Stimulated activated naive CD8-positive, alpha-beta T cell treated with anti-CD3 and anti-CD28 coated beads, Interleukin-15, amount 100 ng/mL, for 72 hours (primary cell): Measurements from ENCODE around the gene SART3.
"Not testable (repeated sequence)": the region's sequence is repeated elsewhere in the genome, so short reads cannot be mapped to it uniquely, and the experiment has no call there.

ENCODE experiments used
- ATAC-seq: fragments of 150-1000 bp; cut with Tn5 transposase; 2 replicates; pipeline ENCODE4 v1.10.0; 2021; ENCODE audit warnings: mild to moderate bottlenecking, moderate library complexity
- DNase-seq, 2 donors: peaks; one replicate each; pipeline ENCODE4 v3.0.0; 2021 to 2022
- H3K27ac Mint-ChIP-seq, 2 donors: one replicate each; pipeline ENCODE4 v1.8.0; 2022; ENCODE audit warnings: mild to moderate bottlenecking in 2 of 2, mixed read lengths in 2 of 2, moderate library complexity in 2 of 2
- H3K27me3 Mint-ChIP-seq: one replicate; pipeline ENCODE4 v1.8.0; 2022; ENCODE audit warnings: mixed read lengths
- H3K4me1 Mint-ChIP-seq: one replicate; pipeline ENCODE4 v1.8.0; 2022; ENCODE audit warnings: mild to moderate bottlenecking, mixed read lengths
- H3K4me3 Mint-ChIP-seq, 2 donors: one replicate each; pipeline ENCODE4 v1.8.0; 2022; ENCODE audit warnings: mild to moderate bottlenecking in 2 of 2, mixed read lengths in 2 of 2, moderate library complexity in 1 of 2
- H3K9me3 Mint-ChIP-seq, 2 donors: one replicate each; pipeline ENCODE4 v1.8.0; 2022; ENCODE audit warnings: mixed read lengths in 2 of 2

The SART3 gene

GRCh38 chr12:108563136-108563803, 2.3 kb upstream of the SART3 start:
- Mint-ChIP-seq H3K9me3 (no peaks in the 10 kb centered on the region), H3K27ac (peak overlapping the region; percentile 96 to 97), H3K4me1 (peaks cover 48% of the 10 kb centered on the region), H3K4me3 (peak overlapping the region; percentile 99 to 100), H3K27me3 (no peaks in the 10 kb centered on the region)
- DNase-seq = peak; percentile 82 to 91
- ATAC-seq = peak; percentile 72

- Mint-ChIP-seq H3K4me1 (peaks cover 48% of the 10 kb centered on the region), H3K9me3 (no peaks in the 10 kb centered on the region), H3K27ac (peak within 1 kb of the TSS; percentile 100), H3K4me3 (peak within 1 kb of the TSS; percentile 99 to 100), H3K27me3 (no peaks in the 10 kb centered on the region)
- DNase-seq (peak; percentile 99), ATAC-seq (peak; percentile 66)
These were observed 1.6 kb upstream of the SART3 start, which contains the start of gene ISCU for GRCh38 chr12:108562348-108563135. ISCU (plus strand) TSS chr12:108562596; CDS start chr12:108562623, 27 bp downstream.

- ATAC-seq (peak; percentile 0), DNase-seq (no peak)
- peak overlapping the region; percentile 100 for H3K27ac Mint-ChIP-seq
- H3K4me3 Mint-ChIP-seq = peak overlapping the region; percentile 99 to 100
- H3K27me3 Mint-ChIP-seq = no peaks in the 10 kb centered on the region
- peaks cover 47% of the 10 kb centered on the region for H3K4me1 Mint-ChIP-seq
- H3K9me3 Mint-ChIP-seq = no peaks in the 10 kb centered on the region
These were observed 927 bp upstream of the SART3 start for GRCh38 chr12:108561852-108562347.

- DNase-seq = no peak
- Mint-ChIP-seq H3K4me3 (peak overlapping the region; percentile 99 to 100), H3K27ac (peak overlapping the region; percentile 100), H3K9me3 (no peaks in the 10 kb centered on the region), H3K27me3 (no peaks in the 10 kb centered on the region), H3K4me1 (peaks cover 47% of the 10 kb centered on the region)
- no peak for ATAC-seq
These were observed 652 bp downstream of the SART3 start for GRCh38 chr12:108560321-108560721.

GRCh38 chr12:108559748-108560147, 1.2 kb downstream of the SART3 start:
- DNase-seq (peak in 1 of 2 donors; percentile 20), ATAC-seq (no peak)
- Mint-ChIP-seq H3K4me3 (peak overlapping the region; percentile 99 to 100), H3K9me3 (no peaks in the 10 kb centered on the region), H3K27me3 (no peaks in the 10 kb centered on the region), H3K4me1 (peaks cover 52% of the 10 kb centered on the region), H3K27ac (peak overlapping the region; percentile 100)

- H3K27ac Mint-ChIP-seq = peak overlapping the region; percentile 100
- no peak for DNase-seq
- H3K9me3 Mint-ChIP-seq = no peaks in the 10 kb centered on the region
- H3K27me3 Mint-ChIP-seq = no peaks in the 10 kb centered on the region
- H3K4me3 Mint-ChIP-seq = peak overlapping the region; percentile 99 to 100
- peaks cover 56% of the 10 kb centered on the region for H3K4me1 Mint-ChIP-seq
- ATAC-seq = no peak
These were observed 1.8 kb downstream of the SART3 start for GRCh38 chr12:108559007-108559655.

GRCh38 chr12:108555383-108555782, 5.6 kb downstream of the SART3 start:
- H3K9me3 Mint-ChIP-seq, H3K27me3 Mint-ChIP-seq, DNase-seq, ATAC-seq, H3K27ac Mint-ChIP-seq: not testable (repeated sequence)
- H3K4me3 Mint-ChIP-seq = peak overlapping the region in 1 of 2 donors; percentile 36
- H3K4me1 Mint-ChIP-seq = peaks cover 93% of the 10 kb centered on the region

GRCh38 chr12:108553799-108554198, 7.2 kb downstream of the SART3 start:
- DNase-seq (no peak), ATAC-seq (no peak)
- Mint-ChIP-seq H3K4me1 (peaks cover 84% of the 10 kb centered on the region), H3K9me3 (no peaks in the 10 kb centered on the region), H3K4me3 (no peak overlapping the region), H3K27me3 (no peaks in the 10 kb centered on the region), H3K27ac (no peak overlapping the region)

GRCh38 chr12:108551535-108551934, 9.4 kb downstream of the SART3 start:
- Mint-ChIP-seq H3K27me3 (no peaks in the 10 kb centered on the region), H3K4me3 (peak overlapping the region; percentile 9 to 76), H3K4me1 (peaks cover 67% of the 10 kb centered on the region), H3K27ac (peak overlapping the region in 1 of 2 donors; percentile 21), H3K9me3 (no peaks in the 10 kb centered on the region)
- ATAC-seq (no peak), DNase-seq (no peak)

- no peak for ATAC-seq
- no peak for DNase-seq
- Mint-ChIP-seq H3K9me3 (no peaks in the 10 kb centered on the region), H3K27me3 (no peaks in the 10 kb centered on the region), H3K4me1 (peaks cover 45% of the 10 kb centered on the region), H3K4me3 (no peak overlapping the region), H3K27ac (no peak overlapping the region)
These were observed 11.9 kb downstream of the SART3 start for GRCh38 chr12:108548954-108549521.

- Mint-ChIP-seq H3K4me3 (no peak overlapping the region), H3K27me3 (no peaks in the 10 kb centered on the region), H3K27ac (no peak overlapping the region), H3K9me3 (no peaks in the 10 kb centered on the region), H3K4me1 (peaks cover 31% of the 10 kb centered on the region)
- no peak for ATAC-seq
- DNase-seq = no peak
These were observed 13.3 kb downstream of the SART3 start for GRCh38 chr12:108547686-108548085.

- Mint-ChIP-seq H3K4me3 (no peak overlapping the region), H3K27ac (no peak overlapping the region), H3K27me3 (no peaks in the 10 kb centered on the region), H3K4me1 (peaks cover 24% of the 10 kb centered on the region), H3K9me3 (no peaks in the 10 kb centered on the region)
- no peak for DNase-seq
- no peak for ATAC-seq
These were observed 17.3 kb downstream of the SART3 start for GRCh38 chr12:108543652-108544051.

GRCh38 chr12:108542320-108542719, 18.7 kb downstream of the SART3 start:
- Mint-ChIP-seq H3K4me3 (no peak overlapping the region), H3K9me3 (no peaks in the 10 kb centered on the region), H3K4me1 (peaks cover 20% of the 10 kb centered on the region), H3K27me3 (no peaks in the 10 kb centered on the region), H3K27ac (peak overlapping the region in 1 of 2 donors; percentile 69)
- DNase-seq = no peak
- no peak for ATAC-seq

- H3K4me1 Mint-ChIP-seq = peaks cover 20% of the 10 kb centered on the region
- DNase-seq (no peak), ATAC-seq (no peak)
- no peak overlapping the region for H3K4me3 Mint-ChIP-seq
- H3K9me3 Mint-ChIP-seq = no peaks in the 10 kb centered on the region
- peak overlapping the region in 1 of 2 donors; percentile 73 for H3K27ac Mint-ChIP-seq
- H3K27me3 Mint-ChIP-seq = no peaks in the 10 kb centered on the region
These were observed 22.3 kb downstream of the SART3 start for GRCh38 chr12:108538616-108539195.

GRCh38 chr12:108538146-108538545, 22.8 kb downstream of the SART3 start:
- no peak for ATAC-seq
- Mint-ChIP-seq H3K27ac (no peak overlapping the region), H3K27me3 (no peaks in the 10 kb centered on the region), H3K4me3 (no peak overlapping the region), H3K4me1 (peaks cover 20% of the 10 kb centered on the region), H3K9me3 (no peaks in the 10 kb centered on the region)
- no peak for DNase-seq
